ENCODE results near the gene CCDC116.

CCDC116 gene

GRCh38 chr22:21682385-21683175 lies 50.0 kb downstream of the CCDC116 start:
- Histone ChIP-seq H3K9me3 (ENCODE audit: insufficient read depth, low read depth, low read length) (no peaks in the 10 kb centered on the region), H3K9ac (ENCODE audit: low read depth, low read length, poor library complexity, severe bottlenecking) (no peak overlapping the region), H3K36me3 (ENCODE audit: insufficient read depth, low read length) (peaks cover 27% of the 10 kb centered on the region; the same call in 1 of the 2 replicates), H3K4me1 (ENCODE audit: insufficient read depth, low read length, poor library complexity, severe bottlenecking) (no peaks in the 10 kb centered on the region), H3K4me2 (ENCODE audit: low read depth, low read length, poor library complexity, severe bottlenecking) (no peak overlapping the region), H2AFZ (ENCODE audit: low read length) (no peak overlapping the region), H3K27me3 (ENCODE audit: insufficient read depth, low read length, poor library complexity, severe bottlenecking) (no peaks in the 10 kb centered on the region), H4K20me1 (ENCODE audit: insufficient read depth, low read length, poor library complexity, severe bottlenecking) (no peaks in the 10 kb centered on the region), H3F3A (ENCODE audit: low read depth) (no peaks in the 10 kb centered on the region), H3K79me2 (ENCODE audit: insufficient read depth, low read length) (no peaks in the 10 kb centered on the region), H3K9me2 (replicated peaks; ENCODE audit: low read depth, low read length) (no peaks in the 10 kb centered on the region), H3K4me3 (ENCODE audit: low read length, poor library complexity, severe bottlenecking) (no peak overlapping the region)
- TF ChIP-seq, protein P1, sequence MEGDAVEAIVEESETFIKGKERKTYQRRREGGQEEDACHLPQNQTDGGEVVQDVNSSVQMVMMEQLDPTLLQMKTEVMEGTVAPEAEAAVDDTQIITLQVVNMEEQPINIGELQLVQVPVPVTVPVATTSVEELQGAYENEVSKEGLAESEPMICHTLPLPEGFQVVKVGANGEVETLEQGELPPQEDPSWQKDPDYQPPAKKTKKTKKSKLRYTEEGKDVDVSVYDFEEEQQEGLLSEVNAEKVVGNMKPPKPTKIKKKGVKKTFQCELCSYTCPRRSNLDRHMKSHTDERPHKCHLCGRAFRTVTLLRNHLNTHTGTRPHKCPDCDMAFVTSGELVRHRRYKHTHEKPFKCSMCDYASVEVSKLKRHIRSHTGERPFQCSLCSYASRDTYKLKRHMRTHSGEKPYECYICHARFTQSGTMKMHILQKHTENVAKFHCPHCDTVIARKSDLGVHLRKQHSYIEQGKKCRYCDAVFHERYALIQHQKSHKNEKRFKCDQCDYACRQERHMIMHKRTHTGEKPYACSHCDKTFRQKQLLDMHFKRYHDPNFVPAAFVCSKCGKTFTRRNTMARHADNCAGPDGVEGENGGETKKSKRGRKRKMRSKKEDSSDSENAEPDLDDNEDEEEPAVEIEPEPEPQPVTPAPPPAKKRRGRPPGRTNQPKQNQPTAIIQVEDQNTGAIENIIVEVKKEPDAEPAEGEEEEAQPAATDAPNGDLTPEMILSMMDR (conservative IDR thresholded peaks at IDR 0.05; ENCODE audit: low read length) = no peak
- no peak for TF ChIP-seq EZH2phosphoT487 (IDR thresholded peaks at IDR 0.05; ENCODE audit: borderline replicate concordance)

DNA sequence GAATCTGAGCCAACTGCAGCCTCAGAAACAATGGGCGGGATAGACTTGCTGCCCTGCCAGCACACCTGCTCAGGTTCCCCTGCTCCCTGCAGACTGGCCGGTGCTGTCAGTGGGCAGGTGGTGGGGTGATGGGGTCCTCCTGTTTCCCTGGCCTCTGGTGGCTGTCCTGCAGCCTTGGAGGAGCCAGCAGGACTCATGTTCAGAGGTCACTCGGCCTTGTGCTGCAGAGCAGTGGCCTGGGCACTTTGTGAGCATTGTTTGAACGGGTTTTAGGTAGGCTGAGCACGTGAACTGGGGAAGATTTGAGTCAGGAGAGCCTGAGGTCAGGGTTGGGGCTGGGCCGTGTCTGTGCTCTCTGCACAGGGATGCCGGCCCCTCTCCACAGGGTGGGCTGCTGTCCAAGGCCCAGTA lies 50.8 kb downstream of the CCDC116 start:
- Histone ChIP-seq H2AFZ (ENCODE audit: low read length) (no peak overlapping the region), H3K4me3 (ENCODE audit: low read length, poor library complexity, severe bottlenecking) (no peak overlapping the region), H3K9me2 (replicated peaks; ENCODE audit: low read depth, low read length) (no peaks in the 10 kb centered on the region), H3F3A (ENCODE audit: low read depth) (no peaks in the 10 kb centered on the region), H3K27me3 (ENCODE audit: insufficient read depth, low read length, poor library complexity, severe bottlenecking) (no peaks in the 10 kb centered on the region), H3K9ac (ENCODE audit: low read depth, low read length, poor library complexity, severe bottlenecking) (no peak overlapping the region), H3K4me1 (ENCODE audit: insufficient read depth, low read length, poor library complexity, severe bottlenecking) (no peaks in the 10 kb centered on the region), H3K4me2 (ENCODE audit: low read depth, low read length, poor library complexity, severe bottlenecking) (no peak overlapping the region), H3K79me2 (ENCODE audit: insufficient read depth, low read length) (no peaks in the 10 kb centered on the region), H3K9me3 (ENCODE audit: insufficient read depth, low read depth, low read length) (no peaks in the 10 kb centered on the region), H4K20me1 (ENCODE audit: insufficient read depth, low read length, poor library complexity, severe bottlenecking) (no peaks in the 10 kb centered on the region), H3K36me3 (ENCODE audit: insufficient read depth, low read length) (peaks cover 32% of the 10 kb centered on the region; the same call in 1 of the 2 replicates)
- TF ChIP-seq, protein P1 (conservative IDR thresholded peaks at IDR 0.05; ENCODE audit: low read length) = no peak
- no peak for TF ChIP-seq EZH2phosphoT487 (IDR thresholded peaks at IDR 0.05; ENCODE audit: borderline replicate concordance)

GRCh38 chr22:21684492-21685163 lies 52.1 kb downstream of the CCDC116 start:
- Histone ChIP-seq H3K27me3 (ENCODE audit: insufficient read depth, low read length, poor library complexity, severe bottlenecking) (no peaks in the 10 kb centered on the region), H3F3A (ENCODE audit: low read depth) (no peaks in the 10 kb centered on the region), H3K36me3 (ENCODE audit: insufficient read depth, low read length) (peaks cover 32% of the 10 kb centered on the region; the same call in 1 of the 2 replicates), H3K4me2 (ENCODE audit: low read depth, low read length, poor library complexity, severe bottlenecking) (no peak overlapping the region), H3K79me2 (ENCODE audit: insufficient read depth, low read length) (no peaks in the 10 kb centered on the region), H3K4me3 (ENCODE audit: low read length, poor library complexity, severe bottlenecking) (no peak overlapping the region), H3K9me2 (replicated peaks; ENCODE audit: low read depth, low read length) (no peaks in the 10 kb centered on the region), H3K9me3 (ENCODE audit: insufficient read depth, low read depth, low read length) (no peaks in the 10 kb centered on the region), H2AFZ (ENCODE audit: low read length) (no peak overlapping the region), H3K4me1 (ENCODE audit: insufficient read depth, low read length, poor library complexity, severe bottlenecking) (no peaks in the 10 kb centered on the region), H3K9ac (ENCODE audit: low read depth, low read length, poor library complexity, severe bottlenecking) (no peak overlapping the region), H4K20me1 (ENCODE audit: insufficient read depth, low read length, poor library complexity, severe bottlenecking) (no peaks in the 10 kb centered on the region)
- TF ChIP-seq, protein P1 (conservative IDR thresholded peaks at IDR 0.05; ENCODE audit: low read length) = no peak
- no peak for TF ChIP-seq EZH2phosphoT487 (IDR thresholded peaks at IDR 0.05; ENCODE audit: borderline replicate concordance)

All from Loucy (cell line).